GM23248 (cell line): ENCODE data around the gene RAB3IL1. TPM values are rescaled to one million over a fixed set of nuclear protein-coding genes. Genes with fewer than 3 reads are reported as not detected.

Source experiments
- DNase-seq: peaks from one replicate; pipeline ENCODE4 v3.0.0-alpha.2; 2015
- H2AFZ ChIP-seq: fragments of 200-600 bp; sonication (generic); 2 replicates; pipeline ENCODE4 v1.6.1; 2016; ENCODE audit warnings: antibody characterized with exemption
- H3F3A ChIP-seq: fragments of 200-600 bp; sonication (generic); 2 replicates; pipeline ENCODE4 v1.6.1; 2016; ENCODE audit warnings: mild to moderate bottlenecking, antibody characterized with exemption, mixed run types; ENCODE audit not compliant: insufficient read depth
- H3K27ac ChIP-seq: fragments of 200-600 bp; sonication (generic); 2 replicates; pipeline ENCODE4 v1.5.1; 2016; ENCODE audit warnings: mild to moderate bottlenecking
- H3K27me3 ChIP-seq: fragments of 200-600 bp; sonication (generic); replicated peaks from 2 replicates; pipeline ENCODE4 v1.6.1; 2016; ENCODE audit warnings: mild to moderate bottlenecking; ENCODE audit not compliant: insufficient read depth
- H3K36me3 ChIP-seq: fragments of 200-600 bp; sonication (generic); 2 replicates; pipeline ENCODE4 v1.6.1; 2016; ENCODE audit warnings: low read depth, mild to moderate bottlenecking
- H3K4me1 ChIP-seq: fragments of 200-600 bp; sonication (generic); 2 replicates; pipeline ENCODE4 v1.6.1; 2016; ENCODE audit warnings: mild to moderate bottlenecking; ENCODE audit not compliant: insufficient read depth
- H3K4me2 ChIP-seq: fragments of 200-600 bp; sonication (generic); one replicate; pipeline ENCODE4 v1.6.1; 2016; ENCODE audit warnings: mild to moderate bottlenecking; ENCODE audit not compliant: unreplicated experiment
- H3K4me3 ChIP-seq: fragments of 200-600 bp; sonication (generic); 2 replicates; pipeline ENCODE4 v1.5.1; 2016; ENCODE audit warnings: mild to moderate bottlenecking
- H3K79me2 ChIP-seq: fragments of 200-600 bp; sonication (generic); 2 replicates; pipeline ENCODE4 v1.6.1; 2016; ENCODE audit warnings: mild to moderate bottlenecking; ENCODE audit not compliant: insufficient read depth
- H3K9ac ChIP-seq: fragments of 200-600 bp; sonication (generic); 2 replicates; pipeline ENCODE4 v1.6.1; 2016; ENCODE audit warnings: mild to moderate bottlenecking
- H3K9me2 ChIP-seq: fragments of 200-600 bp; sonication (generic); 2 replicates; pipeline ENCODE4 v1.6.1; 2016; ENCODE audit warnings: mixed run types, mild to moderate bottlenecking, moderate library complexity; ENCODE audit not compliant: insufficient read depth
- H3K9me3 ChIP-seq: fragments of 200-600 bp; sonication (generic); one replicate; pipeline ENCODE4 v1.6.1; 2017; ENCODE audit warnings: low read depth
- H4K20me1 ChIP-seq: fragments of 200-600 bp; sonication (generic); 2 replicates; pipeline ENCODE4 v1.6.0; 2016; ENCODE audit not compliant: insufficient read depth
- EZH2 ChIP-seq: fragments of 200-600 bp; sonication (generic); IDR thresholded peaks from 2 replicates; pipeline ENCODE4 v1.6.1; 2018; ENCODE audit warnings: antibody characterized with exemption, mild to moderate bottlenecking; ENCODE audit not compliant: insufficient read depth, poor library complexity, severe bottlenecking
- EZH2phosphoT487 ChIP-seq: fragments of 200-600 bp; sonication (generic); IDR thresholded peaks from 2 replicates; pipeline ENCODE4 v1.6.1; 2018; ENCODE audit warnings: antibody characterized with exemption, moderate library complexity, mild to moderate bottlenecking, low read depth; ENCODE audit not compliant: insufficient read depth
- WGBS, 2 experiments: methylation state at CpG; one replicate each; pipeline ENCODE4 v1.1.6; 2015 to 2017; ENCODE audit warnings: low lambda C conversion rate in 2 of 2, low coverage in 1 of 2; ENCODE audit errors: missing lambda C conversion rate in 2 of 2; 5-methylcytosine and 5-hydroxymethylcytosine counted together
- in situ Hi-C: fragments of 300-500 bp; cut with MboI; formaldehyde crosslinking; loops from 2 replicates; pipeline ENCODE4 v1.15.0; 2020
- polyA plus RNA-seq: library from polyadenylated mRNA; unstranded; fragments of >200 nt; fragmentation: Nextera tagmentation; extraction: Ambion mirVana; gene quantifications from 2 replicates; pipeline ENCODE4 v1.2.1, GENCODE V29; 2016
- total RNA-seq: library from RNA; depleted of rRNA; stranded (reverse); fragments of >200 nt; shearing (Covaris generic); gene quantifications from 2 replicates; pipeline ENCODE4 v1.2.3, GENCODE V29; 2014

RAB3IL1 gene
- total and polyA plus RNA-seq, 2 experiments from 2014 or later, result 3.3 to 6.6 TPM

DNA sequence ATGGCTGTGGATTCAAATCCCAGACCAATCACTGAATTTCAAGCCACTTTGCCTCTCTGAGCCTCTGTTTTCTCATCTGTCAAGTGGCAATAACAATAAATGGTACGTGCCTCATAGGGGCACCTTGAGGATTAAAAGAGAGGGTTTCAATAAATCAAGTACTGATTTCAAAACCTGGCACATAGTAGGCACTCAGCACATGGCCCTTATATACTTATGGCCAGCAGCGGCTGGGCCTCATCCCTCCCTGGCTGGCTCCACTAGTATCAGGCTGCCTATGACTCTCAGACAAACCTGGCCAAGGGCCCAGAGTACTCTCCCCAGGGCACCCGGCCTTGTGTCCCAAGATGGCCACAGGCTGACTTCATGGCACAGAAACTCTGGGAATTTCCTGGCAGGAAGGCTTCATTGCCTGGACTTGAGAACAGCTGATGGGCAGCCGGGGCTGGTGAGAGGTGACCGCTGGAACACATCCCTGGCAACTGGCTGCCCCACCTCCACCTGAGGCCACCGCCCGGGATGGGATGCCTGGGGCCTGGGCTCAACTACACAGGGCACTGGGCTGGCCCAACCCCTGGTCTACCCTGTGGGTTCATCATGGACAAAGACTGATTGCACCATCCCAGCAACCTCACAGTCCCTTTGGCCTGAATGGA lies 29.4 kb downstream of the RAB3IL1 start:
- peak; percentile 95 for DNase-seq
- no peaks in the 10 kb centered on the region for H3K27me3 ChIP-seq
- H3K4me2 ChIP-seq, result peak overlapping the region; percentile 16
- peak overlapping the region; percentile 71 for H3K27ac ChIP-seq
- no peak for TF ChIP-seq EZH2phosphoT487
- no peak for TF ChIP-seq EZH2
- peaks cover 18% of the 10 kb centered on the region for H3K4me1 ChIP-seq
- no peaks in the 10 kb centered on the region for H4K20me1 ChIP-seq
- H3K9ac ChIP-seq, result peak overlapping the region; percentile 22; the same call in 1 of the 2 replicates
- no peaks in the 10 kb centered on the region for H3K9me2 ChIP-seq
- no peaks in the 10 kb centered on the region for H3K9me3 ChIP-seq
- H3K4me3 ChIP-seq, result no peak overlapping the region
- no peaks in the 10 kb centered on the region for H3K36me3 ChIP-seq
- 58 to 61% methylated on average over 7 of the region's 7 CpGs for WGBS, 2 experiments
- H3F3A ChIP-seq, result peaks cover 29% of the 10 kb centered on the region
- no peak overlapping the region for H2AFZ ChIP-seq
- peaks cover 67% of the 10 kb centered on the region for H3K79me2 ChIP-seq
- in situ Hi-C loops, result loop anchor here (10.0 kb wide), 1 partner anchor 57 kb away; no protein-coding TSS in a partner anchor

DNA sequence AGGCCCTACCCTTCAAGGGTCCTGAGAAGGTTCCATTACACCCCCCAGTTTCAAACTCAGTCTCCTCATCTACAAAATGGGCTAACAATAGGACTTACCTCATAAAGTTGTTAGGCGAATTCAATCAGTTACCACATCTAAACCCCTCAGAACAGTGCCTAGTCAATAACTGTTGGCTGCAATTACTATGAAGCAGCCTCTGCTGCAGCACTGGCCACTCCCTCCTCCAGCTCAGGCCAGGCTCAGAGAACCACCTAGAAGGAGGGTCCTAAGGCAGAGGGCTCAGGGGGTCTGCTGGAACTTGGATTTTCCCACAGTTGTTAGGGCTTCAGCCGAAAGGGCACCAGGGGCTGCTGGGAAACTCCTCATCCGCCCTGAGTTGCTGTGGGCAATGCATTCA lies 30.7 kb downstream of the RAB3IL1 start:
- H3K79me2 ChIP-seq, result peaks cover 78% of the 10 kb centered on the region

DNA sequence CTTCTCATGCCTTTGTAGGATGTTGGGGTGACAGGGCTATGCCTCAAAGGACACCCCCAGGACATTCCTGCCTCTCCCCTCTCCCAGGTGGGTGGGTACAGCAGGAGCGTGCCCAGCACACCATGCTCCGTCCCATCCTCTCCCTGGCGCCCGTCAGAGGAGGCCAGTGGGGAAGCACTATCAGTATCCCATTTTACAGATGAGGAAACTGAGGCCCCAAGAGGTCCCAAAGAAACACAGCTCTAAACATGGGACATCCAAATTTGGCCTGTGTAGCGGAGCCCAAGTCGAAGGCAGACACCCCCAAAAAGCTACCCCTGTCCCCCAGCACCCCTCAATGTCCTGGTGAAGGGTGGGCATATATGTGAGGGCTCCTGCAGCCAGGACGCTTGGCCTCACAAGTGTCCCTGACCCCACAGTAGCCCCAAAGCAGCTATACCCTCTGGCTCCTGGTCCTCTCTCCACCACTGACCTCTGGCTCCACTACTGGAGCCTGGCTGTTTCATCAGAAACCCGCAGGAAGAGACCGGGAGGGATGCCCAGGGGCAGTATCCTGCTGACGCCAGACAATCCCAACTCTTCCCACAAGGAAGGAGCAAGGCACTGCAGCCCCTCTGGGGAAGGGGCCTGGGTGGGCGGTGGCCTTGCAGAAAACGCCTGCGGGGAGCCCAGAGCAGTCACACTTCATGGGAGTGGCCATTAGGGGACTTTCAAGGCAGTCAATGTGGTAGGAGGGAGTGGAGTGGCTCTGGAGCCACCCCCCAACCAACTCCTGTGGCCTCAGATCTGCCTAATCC lies 31.4 kb downstream of the RAB3IL1 start:
- no peak overlapping the region for H2AFZ ChIP-seq
- peaks cover 17% of the 10 kb centered on the region for H3F3A ChIP-seq
- peaks cover 30% of the 10 kb centered on the region for H3K4me1 ChIP-seq
- no peaks in the 10 kb centered on the region for H3K36me3 ChIP-seq
- no peaks in the 10 kb centered on the region for H3K9me3 ChIP-seq
- H3K9me2 ChIP-seq, result no peaks in the 10 kb centered on the region
- H3K79me2 ChIP-seq, result peaks cover 85% of the 10 kb centered on the region
- in situ Hi-C loops, result loop anchor here (10.0 kb wide), 1 partner anchor 59 kb away; no protein-coding TSS in a partner anchor
- no peak overlapping the region for H3K4me3 ChIP-seq
- H3K27ac ChIP-seq, result no peak overlapping the region
- no peak overlapping the region for H3K4me2 ChIP-seq
- WGBS, 2 experiments, result 95 to 96% methylated on average over 11 to 13 of the region's 13 CpGs
- no peak for DNase-seq
- TF ChIP-seq EZH2 (no peak), EZH2phosphoT487 (no peak)
- no peak overlapping the region for H3K9ac ChIP-seq
- no peaks in the 10 kb centered on the region for H3K27me3 ChIP-seq
- H4K20me1 ChIP-seq, result no peaks in the 10 kb centered on the region

More for the DNA sequence above, 30.7 kb downstream of the RAB3IL1 start:
- Histone ChIP-seq H3F3A (peaks cover 17% of the 10 kb centered on the region), H3K36me3 (no peaks in the 10 kb centered on the region), H3K9ac (no peak overlapping the region), H4K20me1 (no peaks in the 10 kb centered on the region), H3K4me2 (no peak overlapping the region), H3K4me3 (no peak overlapping the region), H3K27ac (no peak overlapping the region), H3K4me1 (peaks cover 29% of the 10 kb centered on the region), H3K27me3 (no peaks in the 10 kb centered on the region), H2AFZ (no peak overlapping the region), H3K9me3 (no peaks in the 10 kb centered on the region), H3K9me2 (no peaks in the 10 kb centered on the region)
- no peak for TF ChIP-seq EZH2
- TF ChIP-seq EZH2phosphoT487, result no peak
- 96 to 98% methylated on average over 3 of the region's 3 CpGs for WGBS, 2 experiments
- no peak for DNase-seq
- in situ Hi-C loops, result loop anchor here (10.0 kb wide), 1 partner anchor 58 kb away; no protein-coding TSS in a partner anchor

DNA sequence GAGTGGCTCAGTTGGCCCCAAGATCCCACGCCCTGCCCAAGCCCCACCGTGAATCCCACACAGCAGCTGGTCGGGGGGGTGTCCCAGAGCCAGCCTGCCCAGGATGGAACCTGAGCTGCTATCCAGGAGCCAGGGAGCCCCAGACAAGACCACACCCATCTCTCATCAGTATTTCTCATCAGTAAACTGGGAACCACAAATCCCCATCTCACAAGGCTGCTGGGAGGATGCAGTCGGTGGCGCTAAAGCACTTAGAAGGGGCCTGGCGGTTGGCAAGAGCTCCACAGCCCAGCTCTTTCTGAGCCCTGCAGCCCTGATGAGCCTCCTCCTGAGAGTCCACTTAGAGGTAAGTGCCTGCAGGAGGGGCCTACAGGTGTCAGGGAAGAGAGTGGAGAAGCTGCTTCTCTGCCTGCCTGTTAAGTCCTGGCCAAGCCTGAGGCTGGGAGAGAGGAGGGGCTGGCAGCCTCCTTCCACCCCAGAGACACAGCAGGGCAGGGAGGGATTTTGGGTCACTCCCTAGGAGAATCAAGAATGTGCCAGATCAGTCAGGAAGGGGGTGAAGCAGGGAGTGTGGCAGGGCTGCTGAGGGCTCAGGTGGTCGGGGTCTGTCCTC lies 32.1 kb downstream of the RAB3IL1 start:
- 96 to 98% methylated on average over 6 to 7 of the region's 7 CpGs for WGBS, 2 experiments
- no peaks in the 10 kb centered on the region for H3K9me3 ChIP-seq
- no peak overlapping the region for H2AFZ ChIP-seq
- H3K9ac ChIP-seq, result no peak overlapping the region
- no peak overlapping the region for H3K4me3 ChIP-seq
- TF ChIP-seq EZH2 (no peak), EZH2phosphoT487 (no peak)
- H3K4me1 ChIP-seq, result peaks cover 34% of the 10 kb centered on the region
- H3F3A ChIP-seq, result peaks cover 19% of the 10 kb centered on the region
- peak; percentile 16 for DNase-seq
- H3K27ac ChIP-seq, result no peak overlapping the region
- H3K9me2 ChIP-seq, result no peaks in the 10 kb centered on the region
- H3K4me2 ChIP-seq, result no peak overlapping the region
- no peaks in the 10 kb centered on the region for H3K27me3 ChIP-seq
- peaks cover 90% of the 10 kb centered on the region for H3K79me2 ChIP-seq
- H3K36me3 ChIP-seq, result no peaks in the 10 kb centered on the region
- H4K20me1 ChIP-seq, result no peaks in the 10 kb centered on the region
- in situ Hi-C loops, result loop anchor here (10.0 kb wide), 1 partner anchor 60 kb away; no protein-coding TSS in a partner anchor
